Heart left ventricle (tissue), 16 donors: Measurements from ENCODE around the gene VAC14. TPM values are rescaled to one million over a fixed set of nuclear protein-coding genes. Genes with fewer than 3 reads are reported as not detected.

Experiments used
- ATAC-seq, 4 donors: fragments of 200-7000 bp; cut with Tn5 transposase; one replicate each; pipeline ENCODE4 v1.9.1; 2020 to 2022; ENCODE audit warnings: moderate library complexity in 4 of 4, mild to moderate bottlenecking in 3 of 4, moderate number of reproducible peaks in 1 of 4
- DNase-seq, 5 donors: peaks; one replicate each; pipeline ENCODE4 v3.0.0-alpha.2; 2020
- H3K27ac ChIP-seq, 12 donors: fragments of 200-600 bp; sonication (generic) in 4 of 12; one replicate each; pipeline versions ENCODE4 v1.5.0 to v1.8.0; 2016 to 2022; ENCODE audit warnings: mild to moderate bottlenecking in 2 of 12
- H3K27me3 ChIP-seq, 9 donors: fragments of 200-600 bp; sonication (generic) in 2 of 9; one replicate each; pipeline versions ENCODE4 v1.5.1 to v1.8.0; 2016 to 2022; ENCODE audit warnings: mild to moderate bottlenecking in 3 of 9
- H3K36me3 ChIP-seq, 9 donors: fragments of 200-600 bp; sonication (generic) in 2 of 9; one replicate each; pipeline versions ENCODE4 v1.5.0 to v1.8.0; 2018 to 2022; ENCODE audit warnings: mild to moderate bottlenecking in 2 of 9
- H3K4me1 ChIP-seq, 12 donors: fragments of 200-600 bp; sonication (generic) in 4 of 12; one replicate each; pipeline versions ENCODE4 v1.5.0 to v1.8.0; 2016 to 2022; ENCODE audit warnings: mild to moderate bottlenecking in 3 of 12
- H3K4me3 ChIP-seq, 12 donors: fragments of 200-600 bp; sonication (generic) in 4 of 12; one replicate each; pipeline versions ENCODE4 v1.5.0 to v1.8.0; 2017 to 2022; ENCODE audit warnings: mild to moderate bottlenecking in 9 of 12, moderate library complexity in 4 of 12
- H3K9me3 ChIP-seq, 12 donors: fragments of 200-600 bp; sonication (generic) in 4 of 12; one replicate each; pipeline versions ENCODE4 v1.5.0 to v1.8.0; 2016 to 2022; ENCODE audit warnings: mild to moderate bottlenecking in 1 of 12
- POLR2A ChIP-seq, 2 donors: fragments of 450-650 bp; IDR thresholded peaks; one replicate each; pipeline ENCODE4 v1.6.1; 2017; ENCODE audit warnings: antibody characterized with exemption in 2 of 2, mild to moderate bottlenecking in 2 of 2, moderate library complexity in 2 of 2
- WGBS, 4 donors: extraction: QIAGEN DNeasy Blood & Tissue Kit in 2 of 4; methylation state at CpG; one replicate each; pipeline versions ENCODE4 v1.1.5 to v1.1.7; 2013 to 2018; 5-methylcytosine and 5-hydroxymethylcytosine counted together
- intact Hi-C, 10 donors: fragments of 100-400 bp; cut with DNase I; formaldehyde crosslinking; loops; one replicate each; pipeline versions ENCODE4 v1.11.1 to v1.14.2; 2022
- polyA plus RNA-seq, 2 donors: library from polyadenylated mRNA; stranded (reverse); fragments of 200-250 nt; gene quantifications; one replicate each; pipeline ENCODE4 v1.2.3, GENCODE V29; 2013
- total RNA-seq, 9 donors: library from RNA; depleted of rRNA in 2 of 9; stranded (reverse); fragments of >200 nt in 2 of 9; fragmentation: NEBNext Ultra II Directional in 3 of 9; extraction: Animal tissue kit (Norgen Biotek cat#: 25700) in 3 of 9; gene quantifications; one replicate each; pipeline versions ENCODE4 v1.1.0 to v1.2.4, GENCODE V29; 2016 to 2023
- TF ChIP-seq, protein P1 (sequence below), 12 donors: fragments of 200-600 bp; sonication (generic) in 4 of 12; IDR thresholded peaks; one replicate each; pipeline versions ENCODE4 v1.5.0 to v1.8.0; 2018 to 2022; ENCODE audit warnings: antibody characterized with exemption in 12 of 12, mild to moderate bottlenecking in 5 of 12
- donor health status: ischemic (EF 13 %, LVEDD 7.1; RV severe dilation, severe dysfunction).
- donor health status: healthy with polysubstance abuse.
- donor health status: DM: no; HTN: yes; CAD: no.
- donor health status: DM: no; HTN: no; CAD: no.
- donor health status: ischemic (EF 25% LVEDD 6.9; RV normal size, moderate dysfunction).
- donor health status: ischemic (EF 25% LVEDD 5.7; RV mildly dilated, moderate dysfunction).
- donor health status: healthy.
- donor health status: DM: yes; HTN: yes; CAD: no.
- donor health status: ischemic (EF 35%, LVEDD 5.7; RV mildly dilated, moderate dysfunction).
- donor health status: nonischemic (EF 11% LVEDD 7.7; RV severe dilation, severe dysfunction).
- donor health status: DM: yes; HTN: yes; CAD: no.
- donor health status: PGD.
- donor health status: ischemic (EF 29% LVEDD 5.4; RV normal size, mild dysfunction).
- donor health status: nonischemic (EF 23%, LVEDD 6.1; RV moderate dilation, normal function).

VAC14 gene
- total and polyA plus RNA-seq, 11 donors = 13.9 to 48.0 (median 26.1) TPM

DNA sequence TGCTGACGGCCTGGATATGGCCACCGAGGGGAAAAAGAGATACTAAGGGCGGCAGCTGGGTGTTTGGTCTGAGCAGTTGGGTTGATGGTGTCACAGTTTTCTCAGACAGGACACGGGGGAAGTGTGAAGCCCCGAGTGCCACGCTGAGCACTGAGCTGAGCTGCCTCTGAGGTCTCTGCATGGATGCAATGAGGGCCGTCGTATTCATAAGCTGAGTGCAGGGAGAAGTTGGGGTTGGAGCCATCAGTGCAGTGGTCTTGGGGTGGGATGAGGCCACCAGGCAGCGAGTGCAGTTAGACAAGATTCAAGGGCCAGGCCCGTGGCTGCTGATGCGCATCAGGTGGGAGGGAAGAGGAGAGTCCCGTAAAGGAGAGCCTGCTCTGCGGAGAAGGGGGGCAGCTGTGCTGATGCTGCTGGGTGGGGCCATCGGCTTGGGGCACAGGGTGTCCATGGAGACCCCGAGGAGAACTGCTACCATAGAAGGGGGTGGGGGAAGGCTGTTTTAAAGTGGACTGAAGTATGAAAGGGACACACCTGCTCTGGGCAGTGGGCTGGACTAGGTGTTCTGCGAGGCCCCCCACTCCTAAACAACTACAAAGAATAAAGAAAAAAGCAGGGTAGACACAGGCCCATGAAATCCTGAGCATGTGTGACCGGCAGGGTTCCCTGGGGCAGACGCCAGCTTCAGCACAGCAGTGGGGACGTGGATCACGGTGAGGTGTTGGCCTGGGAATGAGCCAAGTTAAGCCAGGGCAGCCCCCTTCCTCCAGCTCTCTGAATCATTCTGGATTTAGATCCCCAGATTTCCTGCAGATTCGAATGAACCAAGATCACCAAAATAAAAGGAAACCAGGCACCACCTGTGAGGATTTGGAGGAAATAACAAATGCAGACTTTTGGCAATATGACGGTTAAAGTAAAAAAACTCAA, 134.9 kb downstream of the VAC14 start:
- WGBS, 4 donors = 78 to 82% (median 80%) methylated on average over 22 of the region's 22 CpGs
- Histone ChIP-seq H3K36me3 (peaks cover 0 to 87% (median 74%) of the 10 kb centered on the region in 9 donors), H3K4me3 (no peak overlapping the region), H3K4me1 (peaks cover 0 to 31% (median 9%) of the 10 kb centered on the region in 12 donors), H3K27me3 (no peaks in the 10 kb centered on the region), H3K9me3 (peaks cover 0 to 6% (median 0%) of the 10 kb centered on the region in 12 donors), H3K27ac (no peak overlapping the region)
- intact Hi-C loops = no loop called here
- ATAC-seq = no peak
- no peak for DNase-seq
- TF ChIP-seq, protein P1, sequence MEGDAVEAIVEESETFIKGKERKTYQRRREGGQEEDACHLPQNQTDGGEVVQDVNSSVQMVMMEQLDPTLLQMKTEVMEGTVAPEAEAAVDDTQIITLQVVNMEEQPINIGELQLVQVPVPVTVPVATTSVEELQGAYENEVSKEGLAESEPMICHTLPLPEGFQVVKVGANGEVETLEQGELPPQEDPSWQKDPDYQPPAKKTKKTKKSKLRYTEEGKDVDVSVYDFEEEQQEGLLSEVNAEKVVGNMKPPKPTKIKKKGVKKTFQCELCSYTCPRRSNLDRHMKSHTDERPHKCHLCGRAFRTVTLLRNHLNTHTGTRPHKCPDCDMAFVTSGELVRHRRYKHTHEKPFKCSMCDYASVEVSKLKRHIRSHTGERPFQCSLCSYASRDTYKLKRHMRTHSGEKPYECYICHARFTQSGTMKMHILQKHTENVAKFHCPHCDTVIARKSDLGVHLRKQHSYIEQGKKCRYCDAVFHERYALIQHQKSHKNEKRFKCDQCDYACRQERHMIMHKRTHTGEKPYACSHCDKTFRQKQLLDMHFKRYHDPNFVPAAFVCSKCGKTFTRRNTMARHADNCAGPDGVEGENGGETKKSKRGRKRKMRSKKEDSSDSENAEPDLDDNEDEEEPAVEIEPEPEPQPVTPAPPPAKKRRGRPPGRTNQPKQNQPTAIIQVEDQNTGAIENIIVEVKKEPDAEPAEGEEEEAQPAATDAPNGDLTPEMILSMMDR (IDR thresholded peaks at IDR 0.05) = no peak
- TF ChIP-seq POLR2A (IDR thresholded peaks at IDR 0.05) = no peak

DNA sequence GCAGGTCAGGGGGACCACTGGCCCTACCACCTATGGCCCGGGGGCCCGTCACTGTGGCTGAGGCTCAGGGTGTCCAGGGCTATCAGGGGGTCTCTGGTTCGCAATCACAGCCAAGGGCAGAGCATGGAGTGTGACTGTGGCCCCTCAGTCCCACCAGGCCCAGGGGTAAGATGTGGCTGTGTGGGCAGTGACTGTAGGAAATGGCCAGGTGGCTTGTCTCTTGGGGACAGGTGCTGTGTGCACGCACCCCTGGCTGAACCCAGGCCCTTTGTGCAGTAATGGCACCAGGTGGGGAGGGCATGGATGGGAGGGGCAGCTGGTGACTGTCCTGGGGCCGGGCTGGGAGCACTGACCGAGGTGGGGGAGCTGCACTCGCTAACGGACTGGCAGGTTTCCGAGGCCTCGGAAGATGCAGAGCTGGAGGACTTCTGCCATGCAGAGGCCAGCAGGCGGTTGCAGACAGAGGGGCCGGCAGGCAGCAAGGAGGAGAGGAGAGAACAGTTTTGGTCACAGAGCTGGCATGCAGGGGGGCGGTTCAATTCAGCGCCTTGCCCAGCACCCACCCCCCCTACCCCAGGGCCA, 135.8 kb downstream of the VAC14 start:
- 87 to 93% (median 92%) methylated on average over 9 to 14 of the region's 14 CpGs for WGBS, 4 donors
- no peak for TF ChIP-seq POLR2A (IDR thresholded peaks at IDR 0.05)
- TF ChIP-seq, protein P1 (IDR thresholded peaks at IDR 0.05) = no peak
- intact Hi-C loops = no loop called here
- Histone ChIP-seq H3K27ac (no peak overlapping the region), H3K4me3 (no peak overlapping the region), H3K27me3 (no peaks in the 10 kb centered on the region), H3K4me1 (peaks cover 0 to 31% (median 9%) of the 10 kb centered on the region in 12 donors), H3K9me3 (peaks cover 0 to 6% (median 0%) of the 10 kb centered on the region in 12 donors), H3K36me3 (peaks cover 0 to 78% (median 68%) of the 10 kb centered on the region in 9 donors)
- no peak for ATAC-seq
- no peak for DNase-seq

DNA sequence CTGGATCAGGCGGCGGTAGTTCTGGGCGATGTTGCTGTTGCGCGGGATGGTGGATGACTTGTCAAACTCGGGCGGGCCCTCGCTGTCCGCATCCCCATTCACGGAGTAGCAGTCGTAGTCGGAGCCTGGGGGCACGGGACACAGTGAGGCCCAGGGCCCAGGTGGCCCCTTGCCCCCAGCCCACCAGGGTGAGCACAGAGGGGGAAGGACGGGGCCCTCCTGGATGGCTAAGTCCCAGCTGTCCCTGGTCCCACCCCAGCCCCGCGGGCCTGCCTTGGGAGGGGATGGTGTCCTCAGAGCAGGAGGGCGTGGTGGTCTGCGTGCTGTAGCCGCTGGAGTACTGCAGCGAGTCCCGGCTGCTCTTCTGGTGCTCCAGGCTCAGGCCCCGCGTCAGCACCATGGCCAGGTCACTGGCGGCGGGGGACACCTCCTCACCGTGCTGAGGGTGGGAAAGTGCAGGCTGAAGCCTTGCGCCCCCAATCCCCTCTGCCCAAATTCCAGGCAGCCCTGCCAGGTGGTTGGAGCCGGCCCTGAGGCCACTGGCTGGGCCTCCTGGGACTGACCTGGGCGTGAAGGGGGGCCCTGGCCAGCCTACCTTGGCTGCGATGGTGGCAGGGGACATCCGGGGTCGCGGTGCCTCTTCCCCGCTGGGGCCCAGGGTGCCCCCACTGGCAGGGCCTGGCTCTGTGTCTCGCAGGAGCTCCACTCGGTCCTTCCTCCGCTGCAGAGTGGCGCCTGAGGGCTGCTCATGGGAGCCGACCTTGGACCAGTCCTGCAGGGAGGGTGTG, 136.4 kb downstream of the VAC14 start:
- Histone ChIP-seq H3K9me3 (peaks cover 0 to 6% (median 0%) of the 10 kb centered on the region in 12 donors), H3K27ac (no peak overlapping the region), H3K36me3 (peaks cover 0 to 71% (median 61%) of the 10 kb centered on the region in 9 donors), H3K4me3 (no peak overlapping the region), H3K4me1 (peaks cover 0 to 31% (median 9%) of the 10 kb centered on the region in 12 donors), H3K27me3 (no peaks in the 10 kb centered on the region)
- DNase-seq = peak in 1 of 5 donors; percentile 24
- TF ChIP-seq, protein P1 (IDR thresholded peaks at IDR 0.05) = no peak
- no peak for TF ChIP-seq POLR2A (IDR thresholded peaks at IDR 0.05)
- intact Hi-C loops = no loop called here
- 88 to 92% (median 89%) methylated on average over 7 to 39 of the region's 39 CpGs for WGBS, 4 donors
- ATAC-seq = no peak
